ENCODE results near the gene SDHB.

DNA sequence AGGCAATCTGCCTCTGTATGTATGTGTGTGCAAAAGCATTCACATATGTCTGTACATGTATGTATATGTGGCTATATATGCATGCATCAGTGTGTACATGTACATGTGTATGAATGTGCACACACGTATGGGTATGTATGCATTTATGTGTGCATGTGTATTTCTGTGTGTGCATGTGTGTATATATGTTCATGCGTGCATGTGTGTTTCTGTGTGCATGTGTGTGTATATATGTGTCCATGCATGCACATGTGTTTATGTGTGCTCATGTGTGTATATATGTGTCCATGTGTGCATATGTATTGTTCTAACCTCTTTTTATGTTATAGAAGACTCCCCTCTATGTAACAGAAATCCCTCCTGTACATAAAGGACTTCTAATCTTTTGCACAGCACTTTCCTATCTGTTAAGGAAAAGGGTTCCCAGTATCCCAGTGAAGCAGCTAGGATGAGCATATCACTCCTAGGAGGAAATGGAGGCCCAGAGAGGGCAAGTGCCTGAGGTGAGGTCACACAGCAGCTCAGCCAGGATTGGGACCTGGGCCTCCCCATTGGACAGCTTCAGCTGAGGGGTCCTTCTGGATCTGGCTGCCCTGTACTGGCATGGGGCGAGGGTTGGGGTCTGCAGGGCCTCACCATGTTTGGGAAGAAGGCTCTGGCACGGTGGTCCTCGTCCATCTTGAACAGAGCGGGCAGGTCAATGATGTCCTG is 15.8 kb upstream of the SDHB start:
- TF ChIP-seq, protein P1, sequence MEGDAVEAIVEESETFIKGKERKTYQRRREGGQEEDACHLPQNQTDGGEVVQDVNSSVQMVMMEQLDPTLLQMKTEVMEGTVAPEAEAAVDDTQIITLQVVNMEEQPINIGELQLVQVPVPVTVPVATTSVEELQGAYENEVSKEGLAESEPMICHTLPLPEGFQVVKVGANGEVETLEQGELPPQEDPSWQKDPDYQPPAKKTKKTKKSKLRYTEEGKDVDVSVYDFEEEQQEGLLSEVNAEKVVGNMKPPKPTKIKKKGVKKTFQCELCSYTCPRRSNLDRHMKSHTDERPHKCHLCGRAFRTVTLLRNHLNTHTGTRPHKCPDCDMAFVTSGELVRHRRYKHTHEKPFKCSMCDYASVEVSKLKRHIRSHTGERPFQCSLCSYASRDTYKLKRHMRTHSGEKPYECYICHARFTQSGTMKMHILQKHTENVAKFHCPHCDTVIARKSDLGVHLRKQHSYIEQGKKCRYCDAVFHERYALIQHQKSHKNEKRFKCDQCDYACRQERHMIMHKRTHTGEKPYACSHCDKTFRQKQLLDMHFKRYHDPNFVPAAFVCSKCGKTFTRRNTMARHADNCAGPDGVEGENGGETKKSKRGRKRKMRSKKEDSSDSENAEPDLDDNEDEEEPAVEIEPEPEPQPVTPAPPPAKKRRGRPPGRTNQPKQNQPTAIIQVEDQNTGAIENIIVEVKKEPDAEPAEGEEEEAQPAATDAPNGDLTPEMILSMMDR (IDR thresholded peaks at IDR 0.05; ENCODE audit: insufficient read depth, low read length) = no peak
- TF ChIP-seq SPI1 (IDR thresholded peaks at IDR 0.05; ENCODE audit: borderline replicate concordance, low read depth) (no peak), POLR2AphosphoS5 (IDR thresholded peaks at IDR 0.05; ENCODE audit: low read depth) (no peak)
- TF ChIP-seq, protein P2, sequence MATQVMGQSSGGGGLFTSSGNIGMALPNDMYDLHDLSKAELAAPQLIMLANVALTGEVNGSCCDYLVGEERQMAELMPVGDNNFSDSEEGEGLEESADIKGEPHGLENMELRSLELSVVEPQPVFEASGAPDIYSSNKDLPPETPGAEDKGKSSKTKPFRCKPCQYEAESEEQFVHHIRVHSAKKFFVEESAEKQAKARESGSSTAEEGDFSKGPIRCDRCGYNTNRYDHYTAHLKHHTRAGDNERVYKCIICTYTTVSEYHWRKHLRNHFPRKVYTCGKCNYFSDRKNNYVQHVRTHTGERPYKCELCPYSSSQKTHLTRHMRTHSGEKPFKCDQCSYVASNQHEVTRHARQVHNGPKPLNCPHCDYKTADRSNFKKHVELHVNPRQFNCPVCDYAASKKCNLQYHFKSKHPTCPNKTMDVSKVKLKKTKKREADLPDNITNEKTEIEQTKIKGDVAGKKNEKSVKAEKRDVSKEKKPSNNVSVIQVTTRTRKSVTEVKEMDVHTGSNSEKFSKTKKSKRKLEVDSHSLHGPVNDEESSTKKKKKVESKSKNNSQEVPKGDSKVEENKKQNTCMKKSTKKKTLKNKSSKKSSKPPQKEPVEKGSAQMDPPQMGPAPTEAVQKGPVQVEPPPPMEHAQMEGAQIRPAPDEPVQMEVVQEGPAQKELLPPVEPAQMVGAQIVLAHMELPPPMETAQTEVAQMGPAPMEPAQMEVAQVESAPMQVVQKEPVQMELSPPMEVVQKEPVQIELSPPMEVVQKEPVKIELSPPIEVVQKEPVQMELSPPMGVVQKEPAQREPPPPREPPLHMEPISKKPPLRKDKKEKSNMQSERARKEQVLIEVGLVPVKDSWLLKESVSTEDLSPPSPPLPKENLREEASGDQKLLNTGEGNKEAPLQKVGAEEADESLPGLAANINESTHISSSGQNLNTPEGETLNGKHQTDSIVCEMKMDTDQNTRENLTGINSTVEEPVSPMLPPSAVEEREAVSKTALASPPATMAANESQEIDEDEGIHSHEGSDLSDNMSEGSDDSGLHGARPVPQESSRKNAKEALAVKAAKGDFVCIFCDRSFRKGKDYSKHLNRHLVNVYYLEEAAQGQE (IDR thresholded peaks at IDR 0.05; ENCODE audit: insufficient replicate concordance, low read depth) = no peak

All from HL-60 (cell line).